ENCODE data around the gene COG8.

The COG8 gene

DNA sequence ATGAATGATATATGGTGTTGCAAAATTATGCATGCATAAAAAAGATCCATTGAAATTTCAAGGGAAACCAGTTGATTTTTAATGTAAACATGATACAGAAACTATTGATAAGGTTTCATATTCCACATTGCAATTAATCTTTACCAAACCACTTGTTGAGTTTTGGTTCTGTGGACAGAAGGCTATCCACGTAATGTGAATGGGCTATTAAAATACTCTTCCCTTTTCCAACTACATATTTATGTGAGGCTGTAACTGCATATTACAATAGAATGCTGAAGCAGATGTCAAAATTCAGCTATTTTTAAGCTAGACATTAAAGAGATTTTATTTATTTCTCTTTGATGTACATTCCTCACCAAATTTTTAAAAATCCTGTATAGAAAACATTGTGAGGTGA, 62.0 kb downstream of the COG8 start:
- no peak for DNase-seq

Data from activated CD8-positive, alpha-beta memory T cell treated with anti-CD3 and anti-CD28 coated beads, Interleukin-2, amount 50 U/mL, for 4 hours (primary cell).